Body of pancreas (tissue), 4 donors: Measurements from ENCODE around the gene C19orf33.

Experiments
- CTCF ChIP-seq, 7 experiments: fragments of 450-650 bp in 4 of 7; fragments of 200-600 bp in 3 of 7; sonication (generic) in 3 of 7; IDR thresholded peaks; one replicate each; pipeline ENCODE4 v1.5.1; 2016 to 2019; ENCODE audit warnings: antibody characterized with exemption in 7 of 7
- POLR2A ChIP-seq, 3 donors: fragments of 450-650 bp; IDR thresholded peaks; one replicate each; pipeline ENCODE4 v1.6.1; 2016; ENCODE audit warnings: antibody characterized with exemption in 3 of 3, mild to moderate bottlenecking in 2 of 3

- no peak for TF ChIP-seq CTCF (IDR thresholded peaks at IDR 0.05)
- TF ChIP-seq POLR2A (IDR thresholded peaks at IDR 0.05), result no peak
Measured at GRCh38 chr19:38323291-38323690, 19.2 kb downstream of the C19orf33 start.
